DMS79 treated with DMSO at 0.1 percent for 48 hours (cell line): ENCODE data around the gene LRMDA.
"Not testable (repeated sequence)": the region's sequence is repeated elsewhere in the genome, so short reads cannot be mapped to it uniquely, and the experiment has no call there.

ENCODE experiments used
- DNase-seq: peaks from one replicate; lab custom pipeline; 2025; lab: John Stamatoyannopoulos, UW

LRMDA gene

GRCh38 chr10:75746356-75746755 is 314.9 kb downstream of the LRMDA start:
- no peak for DNase-seq

GRCh38 chr10:75750093-75750875 is 318.9 kb downstream of the LRMDA start:
- DNase-seq: not testable (repeated sequence)

- no peak for DNase-seq
Measured at GRCh38 chr10:75751232-75751631, 319.8 kb downstream of the LRMDA start.

GRCh38 chr10:75753621-75754020 is 322.2 kb downstream of the LRMDA start:
- DNase-seq: no peak

GRCh38 chr10:75754096-75754831 is 322.8 kb downstream of the LRMDA start:
- DNase-seq: no peak

GRCh38 chr10:75755528-75755927 is 324.1 kb downstream of the LRMDA start:
- DNase-seq: no peak

- no peak for DNase-seq
Measured at GRCh38 chr10:75761289-75761688, 329.9 kb downstream of the LRMDA start.

- no peak for DNase-seq
Measured at GRCh38 chr10:75762431-75762802, 331.0 kb downstream of the LRMDA start.

GRCh38 chr10:75763652-75764051 is 332.2 kb downstream of the LRMDA start:
- DNase-seq: no peak

GRCh38 chr10:75764974-75765788 is 333.8 kb downstream of the LRMDA start:
- DNase-seq: no peak

- no peak for DNase-seq
Measured at GRCh38 chr10:75765789-75766096, 334.3 kb downstream of the LRMDA start.

GRCh38 chr10:75766106-75766505 is 334.7 kb downstream of the LRMDA start:
- DNase-seq: no peak

GRCh38 chr10:75766752-75767151 is 335.3 kb downstream of the LRMDA start:
- DNase-seq: not testable (repeated sequence)

GRCh38 chr10:75770626-75771081 is 339.2 kb downstream of the LRMDA start:
- no peak for DNase-seq

GRCh38 chr10:75771606-75772005 is 340.2 kb downstream of the LRMDA start:
- no peak for DNase-seq

- no peak for DNase-seq
Measured at GRCh38 chr10:75772153-75772887, 340.9 kb downstream of the LRMDA start.

GRCh38 chr10:75773231-75773780 is 341.9 kb downstream of the LRMDA start:
- DNase-seq: no peak

- no peak for DNase-seq
Measured at GRCh38 chr10:75773813-75774782, 342.7 kb downstream of the LRMDA start.

- DNase-seq: no peak
Measured at GRCh38 chr10:75774783-75775490, 343.5 kb downstream of the LRMDA start.
